Measurements from ENCODE around the gene USP35. TPM values are rescaled to one million over a fixed set of nuclear protein-coding genes. Genes with fewer than 3 reads are reported as not detected.

USP35 gene
- total RNA-seq, 1 experiment from 2014 or later: 8.5 TPM

- DNase-seq (peak; percentile 48), ATAC-seq (peak; percentile 82)
- Histone ChIP-seq H3K9me3 (ENCODE audit: low read length) (no peaks in the 10 kb centered on the region), H3K27ac (ENCODE audit: low read length) (no peak overlapping the region), H3K27me3 (ENCODE audit: low read length) (no peaks in the 10 kb centered on the region), H4K20me1 (ENCODE audit: low read length) (no peaks in the 10 kb centered on the region), H3K79me2 (ENCODE audit: low read length) (peaks cover 26% of the 10 kb centered on the region), H3K9ac (ENCODE audit: low read length) (no peak overlapping the region), H3K36me3 (ENCODE audit: low read depth, low read length) (no peaks in the 10 kb centered on the region), H3K4me3 (ENCODE audit: low read length) (no peak overlapping the region), H3K9me2 (replicated peaks; ENCODE audit: low read length) (no peaks in the 10 kb centered on the region), H2AFZ (ENCODE audit: low read length) (no peak overlapping the region), H3K4me2 (ENCODE audit: low read length) (no peak overlapping the region), H3F3A (ENCODE audit: low read length, unreplicated experiment) (no peaks in the 10 kb centered on the region), H3K4me1 (ENCODE audit: insufficient read depth, low read length) (peaks cover 21% of the 10 kb centered on the region)
- ChIA-PET CTCF (interaction anchor here (0.5 kb wide), 1 partner anchor 150 kb away, joined by 3 read pairs; no protein-coding TSS in a partner anchor), POLR2A (ENCODE audit: unreplicated experiment) (no interaction called here)
- TF ChIP-seq CTCF (conservative IDR thresholded peaks at IDR 0.05; ENCODE audit: low read depth, low read length) (no peak), EZH2 (IDR thresholded peaks at IDR 0.05; ENCODE audit: low read length, unreplicated experiment) (no peak), EZH2phosphoT487 (IDR thresholded peaks at IDR 0.05; ENCODE audit: borderline replicate concordance, low read length) (no peak)
- intact Hi-C loops (cut with micrococcal nuclease): no loop called here
- no TSS peak for BruUV-seq (replicated peaks)
Observed at GRCh38 chr11:78194490-78194889, 5.8 kb downstream of the USP35 start.

- no TSS peak for BruUV-seq (replicated peaks)
Observed at GRCh38 chr11:78195917-78196560, 7.3 kb downstream of the USP35 start.

More at GRCh38 chr11:78195917-78196560, 7.3 kb downstream of the USP35 start:
- ChIA-PET CTCF (no interaction called here), POLR2A (ENCODE audit: unreplicated experiment) (no interaction called here)
- intact Hi-C loops (cut with micrococcal nuclease): no loop called here
- no peak overlapping the region for H3K27ac ChIP-seq (ENCODE audit: low read length)
- H3K9me2 ChIP-seq (replicated peaks; ENCODE audit: low read length): no peaks in the 10 kb centered on the region
- no peak overlapping the region for H2AFZ ChIP-seq (ENCODE audit: low read length)
- H3K9ac ChIP-seq (ENCODE audit: low read length): no peak overlapping the region
- H3K9me3 ChIP-seq (ENCODE audit: low read length): no peaks in the 10 kb centered on the region
- no peaks in the 10 kb centered on the region for H3F3A ChIP-seq (ENCODE audit: low read length, unreplicated experiment)
- ATAC-seq (no peak), DNase-seq (no peak)
- peaks cover 2% of the 10 kb centered on the region; the same call in 1 of the 2 replicates for H3K36me3 ChIP-seq (ENCODE audit: low read depth, low read length)
- H3K79me2 ChIP-seq (ENCODE audit: low read length): peaks cover 11% of the 10 kb centered on the region
- no peaks in the 10 kb centered on the region for H3K27me3 ChIP-seq (ENCODE audit: low read length)
- no peak overlapping the region for H3K4me3 ChIP-seq (ENCODE audit: low read length)
- TF ChIP-seq CTCF (conservative IDR thresholded peaks at IDR 0.05; ENCODE audit: low read depth, low read length) (no peak), EZH2 (IDR thresholded peaks at IDR 0.05; ENCODE audit: low read length, unreplicated experiment) (no peak), EZH2phosphoT487 (IDR thresholded peaks at IDR 0.05; ENCODE audit: borderline replicate concordance, low read length) (no peak)
- peaks cover 10% of the 10 kb centered on the region for H3K4me1 ChIP-seq (ENCODE audit: insufficient read depth, low read length)
- no peak overlapping the region for H3K4me2 ChIP-seq (ENCODE audit: low read length)
- no peaks in the 10 kb centered on the region for H4K20me1 ChIP-seq (ENCODE audit: low read length)
